ENCODE measurements around the gene ZSWIM4.

DNA sequence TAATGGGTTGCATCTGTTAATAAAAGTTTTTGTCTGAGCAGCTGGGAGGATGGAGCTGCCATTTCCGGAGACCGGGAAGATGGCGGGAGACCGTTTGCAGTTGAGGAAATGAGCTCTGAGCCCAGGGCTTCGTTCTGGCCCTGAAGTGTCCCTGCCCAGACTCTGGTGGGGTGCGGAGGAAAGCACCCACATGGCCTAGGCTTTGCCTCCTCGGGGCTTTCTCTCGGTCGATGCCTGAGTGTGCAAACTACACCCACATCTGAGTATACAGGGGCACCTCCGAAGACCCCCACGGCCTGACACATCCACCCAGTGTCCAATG, 66.1 kb downstream of the ZSWIM4 start:
- TF ChIP-seq, protein P1, sequence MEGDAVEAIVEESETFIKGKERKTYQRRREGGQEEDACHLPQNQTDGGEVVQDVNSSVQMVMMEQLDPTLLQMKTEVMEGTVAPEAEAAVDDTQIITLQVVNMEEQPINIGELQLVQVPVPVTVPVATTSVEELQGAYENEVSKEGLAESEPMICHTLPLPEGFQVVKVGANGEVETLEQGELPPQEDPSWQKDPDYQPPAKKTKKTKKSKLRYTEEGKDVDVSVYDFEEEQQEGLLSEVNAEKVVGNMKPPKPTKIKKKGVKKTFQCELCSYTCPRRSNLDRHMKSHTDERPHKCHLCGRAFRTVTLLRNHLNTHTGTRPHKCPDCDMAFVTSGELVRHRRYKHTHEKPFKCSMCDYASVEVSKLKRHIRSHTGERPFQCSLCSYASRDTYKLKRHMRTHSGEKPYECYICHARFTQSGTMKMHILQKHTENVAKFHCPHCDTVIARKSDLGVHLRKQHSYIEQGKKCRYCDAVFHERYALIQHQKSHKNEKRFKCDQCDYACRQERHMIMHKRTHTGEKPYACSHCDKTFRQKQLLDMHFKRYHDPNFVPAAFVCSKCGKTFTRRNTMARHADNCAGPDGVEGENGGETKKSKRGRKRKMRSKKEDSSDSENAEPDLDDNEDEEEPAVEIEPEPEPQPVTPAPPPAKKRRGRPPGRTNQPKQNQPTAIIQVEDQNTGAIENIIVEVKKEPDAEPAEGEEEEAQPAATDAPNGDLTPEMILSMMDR (IDR thresholded peaks at IDR 0.05) = no peak
- TF ChIP-seq POLR2A (IDR thresholded peaks at IDR 0.05) = no peak
